CD4-positive, alpha-beta T cell treated with Interleukin-21 for 1 hour (primary cell): ENCODE results near the gene COX19.
"Not testable (repeated sequence)": the region's sequence is repeated elsewhere in the genome, so short reads cannot be mapped to it uniquely, and the experiment has no call there.

Experiments used
- DNase-seq: peaks from one replicate; pipeline ENCODE4 v3.0.0-alpha.2; 2020

Gene COX19

GRCh38 chr7:976901-977325, 1.6 kb upstream of the COX19 start:
- no peak for DNase-seq

- DNase-seq, result no peak
Measured at GRCh38 chr7:975702-976473, 539 bp upstream of the COX19 start.

GRCh38 chr7:974172-974571, 1.2 kb downstream of the COX19 start:
- no peak for DNase-seq

- DNase-seq, result no peak
Measured at GRCh38 chr7:973312-973711, 2.0 kb downstream of the COX19 start.

GRCh38 chr7:972676-973309, 2.6 kb downstream of the COX19 start:
- no peak for DNase-seq

GRCh38 chr7:972110-972509, 3.2 kb downstream of the COX19 start:
- no peak for DNase-seq

- no peak for DNase-seq
Measured at GRCh38 chr7:970744-971143, 4.6 kb downstream of the COX19 start.

- no peak for DNase-seq
Measured at GRCh38 chr7:969403-969802, 5.9 kb downstream of the COX19 start.

- no peak for DNase-seq
Measured at GRCh38 chr7:968205-969105, 6.9 kb downstream of the COX19 start.

- no peak for DNase-seq
Measured at GRCh38 chr7:967361-968082, 7.8 kb downstream of the COX19 start.

- DNase-seq, result no peak
Measured at GRCh38 chr7:966291-967069, 8.9 kb downstream of the COX19 start.

- DNase-seq, result no peak
Measured at GRCh38 chr7:964401-965231, 10.7 kb downstream of the COX19 start.

- DNase-seq, result no peak
Measured at GRCh38 chr7:963236-964078, 11.9 kb downstream of the COX19 start.

GRCh38 chr7:962401-963081, 12.8 kb downstream of the COX19 start:
- no peak for DNase-seq

GRCh38 chr7:961546-962400, 13.6 kb downstream of the COX19 start:
- no peak for DNase-seq

- not testable (repeated sequence) for DNase-seq
Measured at GRCh38 chr7:960972-961371, 14.4 kb downstream of the COX19 start.

GRCh38 chr7:960269-960871, 15.0 kb downstream of the COX19 start:
- DNase-seq, result no peak

- not testable (repeated sequence) for DNase-seq
Measured at GRCh38 chr7:959740-960139, 15.6 kb downstream of the COX19 start.
